ENCODE data around the gene CPAMD8.

DNA sequence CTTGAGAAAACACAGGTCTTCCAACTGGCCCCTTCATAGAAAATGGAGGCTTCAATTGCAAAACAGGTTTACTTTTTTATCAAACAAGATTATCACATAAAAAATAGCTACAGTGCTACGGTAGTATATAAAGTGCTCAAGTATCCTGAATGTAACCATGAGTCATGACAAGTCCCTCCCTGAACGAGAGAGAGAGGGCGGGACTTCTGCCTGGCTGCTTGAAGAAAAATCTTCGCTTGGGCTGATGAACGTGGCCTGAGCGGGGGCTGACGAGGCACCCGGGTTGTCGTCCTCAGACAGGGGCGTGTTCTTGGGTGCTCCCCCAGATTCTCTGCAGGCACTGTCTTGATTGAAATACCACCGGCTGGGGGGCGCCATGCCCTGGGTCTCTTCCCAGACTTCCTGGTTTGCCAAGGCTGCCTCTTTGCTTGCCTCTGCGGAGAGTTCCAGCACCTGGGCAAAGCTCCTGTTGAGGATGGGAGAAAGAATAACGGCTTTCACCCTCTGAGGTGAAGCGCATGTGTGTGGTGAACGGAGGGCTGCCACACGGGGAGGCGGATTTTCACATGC lies 23.2 kb upstream of the CPAMD8 start:
- TF ChIP-seq CTCF (IDR thresholded peaks at IDR 0.05) (no peak), EZH2 (IDR thresholded peaks at IDR 0.05; ENCODE audit: borderline replicate concordance, insufficient read depth, low read depth, low read length, poor library complexity, severe bottlenecking) (no peak)
